H1 (cell line): ENCODE data around the gene PDE4B. TPM values are rescaled to one million over a fixed set of nuclear protein-coding genes. Genes with fewer than 3 reads are reported as not detected.

Experiments used
- CTCF ChIA-PET: fragments of 300-600 bp; sonication (Branson Sonifier 250); formaldehyde crosslinking; loops from one replicate; lab custom pipeline; 2021; ENCODE audit not compliant: partially characterized antibody; lab: Charles Lee
- POLR2A ChIA-PET: fragments of 300-600 bp; sonication (Branson Sonifier 250); formaldehyde crosslinking; loops from one replicate; lab custom pipeline; 2021; ENCODE audit warnings: inconsistent platforms; ENCODE audit not compliant: partially characterized antibody; lab: Charles Lee
- DNase-seq, 2 experiments: peaks; one replicate each; pipeline versions ENCODE4 v3.0.0 to v3.0.0-alpha.2; 2010 to 2022; ENCODE audit warnings: low spot score in 2 of 2, low read depth in 1 of 2, mixed read lengths in 1 of 2
- FAIRE-seq: peaks from 2 replicates; lab custom pipeline; 2011; peaks lifted over from hg19 to GRCh38; lab: Jason Lieb, UNC
- H2AFZ ChIP-seq: 2 replicates; pipeline ENCODE4 v1.8.1; 2012; ENCODE audit warnings: low read length, inconsistent platforms
- H2AK5ac ChIP-seq: 2 replicates; pipeline ENCODE4 v1.6.1; 2013; ENCODE audit warnings: low read depth, low read length
- H2BK120ac ChIP-seq: replicated peaks from 2 replicates; pipeline ENCODE3; 2013; ENCODE audit warnings: low read depth, low read length, inconsistent platforms
- H2BK12ac ChIP-seq: 2 replicates; pipeline ENCODE4 v1.6.1; 2013; ENCODE audit warnings: low read depth, low read length
- H2BK15ac ChIP-seq: 2 replicates; pipeline ENCODE4 v1.6.1; 2013; ENCODE audit warnings: low read length
- H2BK20ac ChIP-seq: 2 replicates; pipeline ENCODE4 v1.6.1; 2013; ENCODE audit warnings: low read length
- H2BK5ac ChIP-seq: 2 replicates; pipeline ENCODE4 v1.6.1; 2013; ENCODE audit warnings: low read depth, low read length
- H3K14ac ChIP-seq: 2 replicates; pipeline ENCODE4 v1.6.1; 2013; ENCODE audit warnings: inconsistent platforms; ENCODE audit not compliant: insufficient read length
- H3K18ac ChIP-seq: 2 replicates; pipeline ENCODE4 v1.6.1; 2013; ENCODE audit warnings: low read length; ENCODE audit errors: extremely low read depth
- H3K23ac ChIP-seq: 2 replicates; pipeline ENCODE4 v1.6.1; 2013; ENCODE audit warnings: inconsistent platforms; ENCODE audit not compliant: insufficient read length
- H3K23me2 ChIP-seq: 2 replicates; pipeline ENCODE4 v1.6.1; 2013; ENCODE audit warnings: low read depth, low read length
- H3K27ac ChIP-seq: 2 replicates; pipeline ENCODE4 v1.6.1; 2011; ENCODE audit warnings: low read depth, low read length, inconsistent platforms
- H3K27me3 ChIP-seq, 4 experiments: replicated peaks in 1 of 4; 1 replicate in 1 of 4; 2 replicates in 3 of 4; pipeline versions ENCODE4 v1.6.1 to v1.8.1; 2011 to 2013; ENCODE audit warnings: low read length in 3 of 4, mild to moderate bottlenecking in 3 of 4, inconsistent platforms in 2 of 4, mixed read lengths in 2 of 4, moderate library complexity in 1 of 4; ENCODE audit not compliant: control insufficient read depth in 3 of 4, insufficient read depth in 3 of 4; ENCODE audit errors: extremely low read depth in 1 of 4
- H3K36me3 ChIP-seq, 4 experiments: 2 replicates each; pipeline versions ENCODE4 v1.6.1 to v1.8.1; 2011 to 2013; ENCODE audit warnings: mild to moderate bottlenecking in 4 of 4, low read length in 3 of 4, moderate library complexity in 2 of 4, control low read depth in 1 of 4, inconsistent platforms in 1 of 4; ENCODE audit not compliant: insufficient read depth in 4 of 4, control insufficient read depth in 2 of 4
- H3K4ac ChIP-seq: replicated peaks from 2 replicates; pipeline ENCODE3; 2013; ENCODE audit warnings: low read length, low read depth, mixed read lengths, inconsistent platforms; ENCODE audit not compliant: insufficient read length
- H3K4me1 ChIP-seq, 4 experiments: replicated peaks in 1 of 4; 1 replicate in 1 of 4; 2 replicates in 3 of 4; pipeline versions ENCODE4 v1.6.1 to v1.8.1; 2011 to 2013; ENCODE audit warnings: low read length in 3 of 4, inconsistent platforms in 2 of 4, mixed read lengths in 1 of 4; ENCODE audit not compliant: insufficient read depth in 4 of 4, control insufficient read depth in 3 of 4
- H3K4me2 ChIP-seq, 2 experiments: 2 replicates each; pipeline versions ENCODE4 v1.6.1 to v1.8.1; 2011 to 2013; ENCODE audit warnings: low read depth in 2 of 2, low read length in 2 of 2, control low read depth in 1 of 2, inconsistent platforms in 1 of 2, mild to moderate bottlenecking in 1 of 2; ENCODE audit not compliant: insufficient read depth in 1 of 2
- H3K4me3 ChIP-seq, 4 experiments: fragments of 200-600, 300-600 bp in 1 of 4; sonication (generic), shearing (Covaris generic), sonication (Bioruptor Twin) in 1 of 4; 2 replicates each; pipeline versions ENCODE4 v1.5.1 to v1.8.1; 2011 to 2016; ENCODE audit warnings: low read length in 4 of 4, low read depth in 3 of 4, control low read depth in 2 of 4, inconsistent platforms in 2 of 4, mild to moderate bottlenecking in 2 of 4, mixed read lengths in 1 of 4, moderate library complexity in 1 of 4; ENCODE audit not compliant: insufficient read depth in 2 of 4; ENCODE audit errors: extremely low read depth in 1 of 4
- H3K56ac ChIP-seq: replicated peaks from 2 replicates; pipeline ENCODE3; 2013; ENCODE audit warnings: low read depth, mild to moderate bottlenecking, mixed read lengths, low read length, inconsistent platforms; ENCODE audit not compliant: insufficient read length
- H3K79me1 ChIP-seq: 2 replicates; pipeline ENCODE4 v1.6.1; 2013; ENCODE audit warnings: low read depth, low read length, control low read depth
- H3K79me2 ChIP-seq, 2 experiments: 2 replicates each; pipeline versions ENCODE4 v1.6.1 to v1.8.1; 2012 to 2013; ENCODE audit warnings: low read length in 2 of 2, mild to moderate bottlenecking in 2 of 2, inconsistent platforms in 1 of 2; ENCODE audit not compliant: insufficient read depth in 2 of 2, control insufficient read depth in 1 of 2
- H3K9ac ChIP-seq, 4 experiments: replicated peaks in 1 of 4; 1 replicate in 1 of 4; 2 replicates in 3 of 4; pipeline versions ENCODE4 v1.6.1 to v1.8.1; 2011 to 2013; ENCODE audit warnings: low read depth in 3 of 4, low read length in 3 of 4, control low read depth in 2 of 4, mild to moderate bottlenecking in 2 of 4, moderate library complexity in 2 of 4, inconsistent platforms in 1 of 4; ENCODE audit errors: extremely low read depth in 1 of 4
- H3K9me3 ChIP-seq, 2 experiments: 2 replicates each; pipeline versions ENCODE4 v1.6.1 to v1.8.1; 2012 to 2013; ENCODE audit warnings: mild to moderate bottlenecking in 2 of 2, moderate library complexity in 2 of 2, control low read depth in 1 of 2, inconsistent platforms in 1 of 2, low read depth in 1 of 2, low read length in 1 of 2, mixed read lengths in 1 of 2; ENCODE audit not compliant: insufficient read depth in 2 of 2
- H4K20me1 ChIP-seq, 2 experiments: replicated peaks in 1 of 2; 2 replicates each; pipeline versions ENCODE3 to v1.8.1; 2011 to 2013; ENCODE audit warnings: inconsistent platforms in 2 of 2, low read length in 2 of 2, mild to moderate bottlenecking in 1 of 2; ENCODE audit not compliant: insufficient read depth in 2 of 2, control insufficient read depth in 1 of 2
- H4K5ac ChIP-seq: 2 replicates; pipeline ENCODE4 v1.6.1; 2013; ENCODE audit warnings: low read length, low read depth, mixed read lengths, inconsistent platforms; ENCODE audit not compliant: insufficient read length
- H4K8ac ChIP-seq: 2 replicates; pipeline ENCODE4 v1.8.0; 2013; ENCODE audit warnings: mild to moderate bottlenecking, moderate library complexity, low read length, inconsistent platforms; ENCODE audit not compliant: insufficient read depth; ENCODE audit errors: extremely low read depth
- H4K91ac ChIP-seq: replicated peaks from 2 replicates; pipeline ENCODE3; 2013; ENCODE audit warnings: low read length, mixed read lengths, inconsistent platforms; ENCODE audit not compliant: insufficient read length
- CBX8 ChIP-seq: fragments of 300-800, 300-1000 bp; sonication (generic); IDR thresholded peaks from 2 replicates; pipeline ENCODE4 v1.7.1; 2016; ENCODE audit warnings: low read depth, low read length, borderline replicate concordance
- CREB1 ChIP-seq: IDR thresholded peaks from 2 replicates; pipeline ENCODE4 v1.6.1; 2012; ENCODE audit warnings: inconsistent platforms
- EZH2 ChIP-seq: fragments of 200-600 bp; sonication (generic); IDR thresholded peaks from 2 replicates; pipeline ENCODE4 v1.7.1; 2012; ENCODE audit warnings: low read depth, mild to moderate bottlenecking, moderate library complexity, low read length, inconsistent platforms; ENCODE audit not compliant: severe bottlenecking
- NRF1 ChIP-seq: IDR thresholded peaks from 2 replicates; pipeline ENCODE4 v1.6.1; 2011; ENCODE audit warnings: mild to moderate bottlenecking, low read depth, low read length, improper control_type of control experiment
- SIRT6 ChIP-seq: IDR thresholded peaks from one replicate; pipeline ENCODE4 v1.7.1; 2012; ENCODE audit warnings: low read length, inconsistent platforms
- SIX5 ChIP-seq: IDR thresholded peaks from 2 replicates; pipeline ENCODE4 v1.6.1; 2011; ENCODE audit warnings: mild to moderate bottlenecking, low read depth, low read length
- SP4 ChIP-seq: IDR thresholded peaks from 2 replicates; pipeline ENCODE4 v1.6.1; 2012; ENCODE audit warnings: low read length, inconsistent platforms
- WGBS, 2 experiments: shearing (Covaris generic) in 1 of 2; methylation state at CpG; one replicate each; pipeline versions ENCODE4 v1.1.6 to v1.1.7; 2013 to 2015; ENCODE audit warnings: low lambda C conversion rate in 2 of 2, mixed read lengths in 2 of 2, inconsistent platforms in 1 of 2, low coverage in 1 of 2, missing lambda C conversion rate in 1 of 2; ENCODE audit not compliant: insufficient replicate concordance in 2 of 2, insufficient coverage in 1 of 2, insufficient read length in 1 of 2; ENCODE audit errors: extremely low coverage in 1 of 2, missing lambda C conversion rate in 1 of 2; 5-methylcytosine and 5-hydroxymethylcytosine counted together
- polyA plus RNA-seq, 7 experiments: library from polyadenylated mRNA; depleted of rRNA in 3 of 7; stranded (reverse) in 5 of 7; unstranded in 2 of 7; fragments of >200 nt in 5 of 7; fragments of 200-250 nt in 2 of 7; gene quantifications; 1 replicate in 5 of 7; 2 replicates in 1 of 7; 4 replicates in 1 of 7; pipeline versions ENCODE4 v1.2.1 to v1.2.3, GENCODE V29; 2011 to 2013; ENCODE audit warnings: missing spikeins in 2 of 7, mixed read lengths in 2 of 7
- total RNA-seq: library from RNA; stranded (reverse); fragmentation: NEBNext Ultra II Directional; extraction: Animal tissue kit (Norgen Biotek cat#: 25700); gene quantifications from 2 replicates; pipeline ENCODE4 v1.2.1, GENCODE V29; 2021

PDE4B gene
- total and polyA plus RNA-seq, 2 of the 8 experiments (the other 6 are each of a cell fraction or from before 2014, with no cell fraction given), result 5.0 to 15.1 TPM

DNA sequence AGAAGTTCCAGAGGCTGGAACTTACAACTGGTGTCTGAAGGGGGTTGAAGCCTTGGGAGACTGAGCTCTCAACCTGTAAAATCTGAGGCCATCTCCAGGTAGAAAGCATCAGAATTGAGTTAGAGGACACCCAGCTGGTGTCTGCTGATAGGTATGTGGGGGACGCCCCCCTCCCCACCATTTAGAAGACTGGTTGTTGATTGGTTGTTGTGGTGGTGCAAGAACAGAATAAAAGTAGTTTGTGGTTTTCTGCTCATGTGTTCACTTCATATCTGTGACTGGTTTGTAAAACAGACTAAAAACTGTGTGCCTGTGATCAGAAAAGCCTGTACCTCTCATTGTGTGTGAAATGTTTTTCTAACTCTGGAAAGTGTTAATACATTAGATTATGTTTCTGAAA, 33.2 kb upstream of the PDE4B start:
- Histone ChIP-seq H4K91ac (no peak overlapping the region), H3K27ac (no peak overlapping the region), H3K18ac (no peak overlapping the region), H3K4me2 (no peak overlapping the region), H2BK15ac (no peak overlapping the region), H3K36me3 (no peaks in the 10 kb centered on the region), H3K4me1 (no peaks in the 10 kb centered on the region), H3K4me3 (no peak overlapping the region), H3K79me2 (no peaks in the 10 kb centered on the region), H4K20me1 (no peaks in the 10 kb centered on the region), H3K9me3 (no peaks in the 10 kb centered on the region), H3K14ac (no peak overlapping the region), H3K27me3 (no peaks in the 10 kb centered on the region), H3K9ac (no peak overlapping the region), H3K56ac (no peak overlapping the region), H2BK20ac (no peak overlapping the region), H2BK12ac (no peak overlapping the region), H2BK5ac (no peak overlapping the region), H4K8ac (no peak overlapping the region), H2AFZ (no peak overlapping the region), H2BK120ac (no peak overlapping the region), H3K23me2 (no peaks in the 10 kb centered on the region), H3K4ac (no peak overlapping the region), H3K79me1 (no peaks in the 10 kb centered on the region), H3K23ac (no peak overlapping the region), H4K5ac (no peak overlapping the region), H2AK5ac (no peak overlapping the region)
- FAIRE-seq, result no peak
- no peak for DNase-seq
- ChIA-PET POLR2A (no interaction called here), CTCF (interaction anchor here (0.7 to 1.2 kb wide), 2 partner anchors 17 to 503 kb away, joined by 3 read pairs; no protein-coding TSS in a partner anchor)
- 55% methylated on average over 1 of the region's 1 CpG; no CpG with 5 or more reads in 1 of the 2 experiments for WGBS, 2 experiments
- no peak for TF ChIP-seq SIRT6
- no peak for TF ChIP-seq EZH2
- TF ChIP-seq NRF1, result no peak
- no peak for TF ChIP-seq CBX8
- no peak for TF ChIP-seq SIX5
- no peak for TF ChIP-seq SP4
- no peak for TF ChIP-seq CREB1
